Caco-2 (cell line): ENCODE data around the gene RSU1. TPM values are rescaled to one million over a fixed set of nuclear protein-coding genes. Genes with fewer than 3 reads are reported as not detected.

ENCODE experiments used
- BruUV-seq: library from RNA; stranded (reverse); fragments of 400-500 nt; replicated peaks from 2 replicates; lab custom pipeline; 2021; lab: Mats Ljungman, UMichigan
- CTCF ChIA-PET: fragments of 300-600 bp; sonication (Branson Sonifier 250); formaldehyde crosslinking; loops from one replicate; lab custom pipeline; 2022; ENCODE audit warnings: antibody characterized with exemption; lab: Charles Lee
- POLR2A ChIA-PET: fragments of 300-600 bp; sonication (Branson Sonifier 250); formaldehyde crosslinking; loops from one replicate; lab custom pipeline; 2022; ENCODE audit warnings: antibody characterized with exemption; lab: Charles Lee
- DNase-seq, 2 experiments: peaks; one replicate each; pipeline versions ENCODE4 v3.0.0 to v3.0.0-alpha.2; 2020 to 2022
- H3K27me3 ChIP-seq: replicated peaks from 2 replicates; pipeline ENCODE4 v1.6.0; 2011; ENCODE audit warnings: low read length; ENCODE audit not compliant: control insufficient read depth, insufficient read depth
- H3K36me3 ChIP-seq: 2 replicates; pipeline ENCODE4 v1.5.1; 2011; ENCODE audit warnings: low read length; ENCODE audit not compliant: control insufficient read depth, insufficient read depth
- H3K4me1 ChIP-seq: fragments of 250-450 bp; sonication (Bioruptor Pico); 2 replicates; pipeline ENCODE4 v1.5.1; 2020; ENCODE audit warnings: mild to moderate bottlenecking
- H3K4me3 ChIP-seq: 2 replicates; pipeline ENCODE4 v1.5.1; 2011; ENCODE audit warnings: low read depth, mild to moderate bottlenecking, control low read depth, low read length
- H3K9me3 ChIP-seq: fragments of 250-450 bp; sonication (Bioruptor Pico); 2 replicates; pipeline ENCODE4 v1.5.1; 2020; ENCODE audit warnings: mild to moderate bottlenecking, moderate library complexity
- H3K27ac Mint-ChIP-seq: one replicate; pipeline ENCODE4 v1.8.0; 2022; ENCODE audit warnings: mixed read lengths; ENCODE audit not compliant: unreplicated experiment
- H3K27me3 Mint-ChIP-seq: one replicate; pipeline ENCODE4 v1.8.0; 2022; ENCODE audit warnings: mixed read lengths; ENCODE audit not compliant: insufficient read depth, unreplicated experiment
- H3K36me3 Mint-ChIP-seq: one replicate; pipeline ENCODE4 v1.8.0; 2022; ENCODE audit warnings: mild to moderate bottlenecking, mixed read lengths; ENCODE audit not compliant: insufficient read depth, unreplicated experiment
- H3K4me1 Mint-ChIP-seq: one replicate; pipeline ENCODE4 v1.8.0; 2022; ENCODE audit warnings: low read depth, mixed read lengths; ENCODE audit not compliant: unreplicated experiment
- H3K4me3 Mint-ChIP-seq: one replicate; pipeline ENCODE4 v1.8.0; 2022; ENCODE audit warnings: mild to moderate bottlenecking, moderate library complexity, mixed read lengths; ENCODE audit not compliant: unreplicated experiment
- H3K9me3 Mint-ChIP-seq: one replicate; pipeline ENCODE4 v1.8.0; 2022; ENCODE audit warnings: mixed read lengths; ENCODE audit not compliant: unreplicated experiment
- CTCF ChIP-seq, 2 experiments: fragments of 200-600 bp in 1 of 2; IDR thresholded peaks; 1 replicate in 1 of 2; 2 replicates in 1 of 2; pipeline versions ENCODE4 v1.5.1 to v1.8.0; 2011 to 2022; ENCODE audit warnings: antibody characterized with exemption in 1 of 2, control low read depth in 1 of 2, inconsistent platforms in 1 of 2, low read depth in 1 of 2, low read length in 1 of 2, mild to moderate bottlenecking in 1 of 2, moderate library complexity in 1 of 2; ENCODE audit not compliant: insufficient read depth in 1 of 2, severe bottlenecking in 1 of 2, unreplicated experiment in 1 of 2
- intact Hi-C: fragments of 100-400 bp; cut with micrococcal nuclease; formaldehyde crosslinking; loops from one replicate; pipeline ENCODE4 v1.10.0; 2022; ENCODE audit not compliant: unreplicated experiment
- total RNA-seq: library from RNA; stranded (reverse); gene quantifications from 2 replicates; pipeline ENCODE4 v1.2.3, GENCODE V29; 2022

The RSU1 gene
- total RNA-seq, 1 experiment from 2014 or later, result 62.0 TPM

GRCh38 chr10:16717622-16718395 is 99.4 kb downstream of the RSU1 start:
- peaks cover 28% of the 10 kb centered on the region for H3K36me3 Mint-ChIP-seq
- intact Hi-C loops, result no loop called here
- H3K27me3 ChIP-seq, result no peaks in the 10 kb centered on the region
- ChIA-PET POLR2A (interaction anchor here (0.5 kb wide), 1 partner anchor 57 kb away, joined by 15 read pairs; no protein-coding TSS in a partner anchor), CTCF (no interaction called here)
- no peak overlapping the region for H3K4me3 ChIP-seq
- H3K4me1 Mint-ChIP-seq, result peaks cover 10% of the 10 kb centered on the region
- peaks cover 9% of the 10 kb centered on the region for H3K9me3 ChIP-seq
- no peak overlapping the region for H3K4me3 Mint-ChIP-seq
- H3K4me1 ChIP-seq, result peaks cover 19% of the 10 kb centered on the region
- BruUV-seq, result no TSS peak
- no peak for TF ChIP-seq CTCF (IDR thresholded peaks at IDR 0.05; ENCODE audit: insufficient read depth in 1 of 2, low read depth in 1 of 2, low read length in 1 of 2, severe bottlenecking in 1 of 2, unreplicated experiment in 1 of 2)
- no peaks in the 10 kb centered on the region for H3K36me3 ChIP-seq
- no peak for DNase-seq
- no peak overlapping the region for H3K27ac Mint-ChIP-seq
- no peaks in the 10 kb centered on the region for H3K27me3 Mint-ChIP-seq
- H3K9me3 Mint-ChIP-seq, result peaks cover 29% of the 10 kb centered on the region

- Mint-ChIP-seq H3K27me3 (no peaks in the 10 kb centered on the region), H3K4me3 (no peak overlapping the region), H3K4me1 (peaks cover 10% of the 10 kb centered on the region), H3K27ac (peak overlapping the region; percentile 11), H3K9me3 (peaks cover 47% of the 10 kb centered on the region), H3K36me3 (peaks cover 29% of the 10 kb centered on the region)
- DNase-seq, result no peak
- no peak for TF ChIP-seq CTCF (IDR thresholded peaks at IDR 0.05; ENCODE audit: insufficient read depth in 1 of 2, low read depth in 1 of 2, low read length in 1 of 2, severe bottlenecking in 1 of 2, unreplicated experiment in 1 of 2)
- POLR2A ChIA-PET, result no interaction called here
- Histone ChIP-seq H3K27me3 (no peaks in the 10 kb centered on the region), H3K36me3 (no peaks in the 10 kb centered on the region), H3K4me1 (peaks cover 19% of the 10 kb centered on the region), H3K9me3 (peaks cover 24% of the 10 kb centered on the region), H3K4me3 (no peak overlapping the region)
- intact Hi-C loops, result no loop called here
- CTCF ChIA-PET, result no interaction called here
- BruUV-seq, result no TSS peak
Measured at GRCh38 chr10:16716051-16716450, 101.2 kb downstream of the RSU1 start.

GRCh38 chr10:16713290-16713689 is 103.9 kb downstream of the RSU1 start:
- no peaks in the 10 kb centered on the region for H3K36me3 ChIP-seq
- BruUV-seq, result no TSS peak
- intact Hi-C loops, result no loop called here
- Mint-ChIP-seq H3K4me1 (peaks cover 10% of the 10 kb centered on the region), H3K27ac (no peak overlapping the region), H3K27me3 (no peaks in the 10 kb centered on the region), H3K9me3 (peaks cover 48% of the 10 kb centered on the region), H3K36me3 (peaks cover 20% of the 10 kb centered on the region), H3K4me3 (no peak overlapping the region)
- POLR2A ChIA-PET, result no interaction called here
- peaks cover 24% of the 10 kb centered on the region for H3K9me3 ChIP-seq
- H3K4me1 ChIP-seq, result peaks cover 19% of the 10 kb centered on the region
- TF ChIP-seq CTCF (IDR thresholded peaks at IDR 0.05; ENCODE audit: insufficient read depth in 1 of 2, low read depth in 1 of 2, low read length in 1 of 2, severe bottlenecking in 1 of 2, unreplicated experiment in 1 of 2), result no peak
- no peaks in the 10 kb centered on the region for H3K27me3 ChIP-seq
- no peak overlapping the region for H3K4me3 ChIP-seq
- CTCF ChIA-PET, result no interaction called here
- DNase-seq, result no peak
